HTR-8/SVneo (cell line): ENCODE data around the gene HCN3.
A peak's percentile ranks its signal among the peaks of the same experiment; 100 is the strongest.

Source experiments
- DNase-seq: peaks from one replicate; pipeline ENCODE4 v3.0.0; 2011; ENCODE audit warnings: low spot score, mixed read lengths; ENCODE audit not compliant: insufficient read length
- FAIRE-seq: peaks from 2 replicates; lab custom pipeline; 2011; peaks lifted over from hg19 to GRCh38; lab: Jason Lieb, UNC

HCN3 gene

DNA sequence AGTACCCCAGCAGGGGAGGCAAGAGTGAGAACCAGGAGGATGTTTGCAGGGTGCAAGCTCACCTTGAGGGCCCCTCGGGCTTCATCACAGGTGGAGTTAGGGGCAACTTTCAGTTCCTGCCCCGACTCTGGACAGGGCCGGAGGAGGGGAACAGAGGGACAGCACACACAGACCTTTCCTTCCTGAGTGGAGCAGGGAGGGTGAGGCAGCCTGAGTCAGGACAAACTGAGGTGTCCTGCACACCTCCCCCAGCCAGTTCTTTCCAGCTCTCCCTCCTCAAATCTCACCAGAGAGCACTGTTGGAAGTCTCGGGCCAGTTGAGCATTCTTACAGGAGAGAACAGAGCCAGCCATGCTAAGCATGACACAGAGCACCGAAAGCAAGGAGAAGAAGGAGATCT lies 23.5 kb upstream of the HCN3 start:
- FAIRE-seq (no peak), DNase-seq (no peak)

GRCh38 chr1:155254228-155254713 lies 23.0 kb upstream of the HCN3 start:
- no peak for FAIRE-seq

GRCh38 chr1:155254714-155255242 lies 22.5 kb upstream of the HCN3 start:
- FAIRE-seq (no peak), DNase-seq (no peak)

More at GRCh38 chr1:155254228-155254713, 23.0 kb upstream of the HCN3 start:
- DNase-seq: no peak

DNA sequence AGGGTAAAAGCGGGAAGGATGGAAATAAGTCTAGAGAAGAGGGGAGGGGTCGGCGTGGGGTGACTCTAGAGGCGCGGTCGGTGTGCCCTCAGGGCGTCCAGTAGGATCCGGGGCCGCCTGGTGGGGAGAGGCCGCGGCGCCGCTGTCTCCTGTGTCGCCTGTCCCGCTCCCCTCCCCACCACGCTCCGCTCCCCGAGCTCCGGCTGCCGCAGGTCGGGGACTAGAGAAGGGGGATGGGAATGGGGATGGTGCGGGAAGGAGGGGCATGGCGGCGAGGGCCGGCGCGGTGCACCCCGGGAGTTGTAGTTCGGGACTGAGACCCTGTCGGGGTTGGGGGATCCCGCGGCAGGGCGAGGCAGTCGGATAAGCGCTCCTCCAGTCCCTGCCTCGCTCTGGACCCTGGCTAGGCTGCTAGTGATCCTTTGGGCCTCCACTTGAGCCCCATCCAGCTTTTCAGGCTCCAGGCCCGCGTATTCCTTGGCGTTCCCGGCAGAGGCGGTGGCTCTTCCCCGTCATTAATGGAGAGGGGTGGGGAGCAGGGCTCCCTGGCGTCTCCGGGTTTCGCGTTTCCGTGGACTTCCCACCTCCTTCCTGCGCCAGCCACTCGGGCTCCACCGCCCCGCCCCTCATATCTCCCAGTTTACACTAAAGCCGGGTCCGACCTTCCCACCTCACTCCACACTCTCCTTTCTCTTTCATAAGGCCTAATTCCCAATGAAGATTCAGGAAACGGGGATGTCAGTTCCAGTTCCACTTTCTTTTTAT lies 21.8 kb upstream of the HCN3 start, which contains the start of gene ENTREP3:
TSS of gene ENTREP3 (minus strand) at position 241 of the 765 bp plus-strand sequence. CDS start 606 bp downstream, outside the sequence.
- DNase-seq (peak; percentile 76), FAIRE-seq (no peak)

GRCh38 chr1:155256058-155256852 lies 21.0 kb upstream of the HCN3 start:
- FAIRE-seq: no peak
- no peak for DNase-seq

GRCh38 chr1:155260276-155260675 lies 17.0 kb upstream of the HCN3 start:
- no peak for FAIRE-seq
- DNase-seq: no peak

- no peak for DNase-seq
- FAIRE-seq: no peak
Observed at GRCh38 chr1:155261493-155261851, 15.8 kb upstream of the HCN3 start.

DNA sequence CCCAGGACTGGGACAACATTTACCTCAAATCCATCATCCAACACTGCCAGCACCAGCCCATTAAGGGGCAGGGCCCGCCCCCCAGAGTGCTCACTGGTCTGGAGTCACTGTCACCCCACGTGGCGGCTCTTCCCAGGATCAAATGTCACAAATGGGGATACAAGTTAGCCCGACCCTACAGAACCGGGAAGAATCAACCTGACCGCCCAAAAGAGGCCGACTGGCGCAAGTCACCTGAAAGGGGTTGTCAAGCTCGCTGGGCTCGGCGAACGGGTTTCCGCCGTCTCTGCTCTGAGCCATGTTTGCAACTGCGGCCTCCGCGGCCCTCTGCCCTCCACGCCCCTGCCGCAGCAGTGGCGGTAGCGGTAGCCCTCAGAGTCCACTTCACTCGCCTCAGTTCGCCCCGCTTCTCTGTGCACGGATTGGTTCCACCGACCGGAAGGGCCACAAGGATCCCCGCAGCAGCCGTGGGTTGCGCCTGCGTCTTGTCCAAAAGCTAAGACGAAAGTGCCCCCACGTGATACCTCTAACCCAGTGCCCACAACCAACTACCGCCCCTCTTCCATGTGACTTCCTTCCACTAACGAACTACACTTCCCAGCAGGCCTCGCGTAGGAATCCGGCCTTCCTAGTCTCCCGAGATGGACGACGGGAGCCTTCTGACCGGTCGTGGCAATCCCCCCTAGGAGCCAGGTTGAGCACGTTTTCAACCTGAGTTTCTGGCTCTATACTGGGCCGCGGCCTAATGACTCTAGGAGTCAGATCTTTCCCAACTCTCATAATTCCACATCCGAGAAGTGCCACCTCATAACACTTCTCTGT lies 15.2 kb upstream of the HCN3 start, which contains the start of gene SCAMP3:
TSS of gene SCAMP3 (minus strand) at position 509 of the 822 bp plus-strand sequence. CDS start at position 300, 209 bp downstream.
- FAIRE-seq (no peak), DNase-seq (peak; percentile 95)

GRCh38 chr1:155263067-155263466 lies 14.2 kb upstream of the HCN3 start:
- no peak for FAIRE-seq

DNA sequence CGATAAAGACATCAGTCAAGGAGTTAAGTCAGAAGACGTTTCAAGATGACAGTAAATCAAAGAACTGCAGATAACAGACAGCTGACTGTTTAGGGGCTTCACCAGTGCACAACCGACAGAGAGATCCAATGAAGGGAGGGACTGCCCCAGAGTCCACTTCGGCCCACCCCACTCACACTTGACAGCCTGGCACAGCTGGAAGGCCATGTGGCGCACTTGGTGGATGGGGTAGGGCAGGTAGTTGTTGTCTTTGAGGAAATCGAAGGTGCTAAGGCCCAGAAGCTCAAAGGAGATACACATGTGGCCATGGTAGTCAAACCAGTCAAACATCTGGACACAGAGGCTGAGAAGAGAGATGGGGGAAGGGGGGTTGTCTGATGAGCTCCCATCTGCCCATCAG lies 10.7 kb upstream of the HCN3 start:
- DNase-seq: no peak
- no peak for FAIRE-seq

More at GRCh38 chr1:155263067-155263466, 14.2 kb upstream of the HCN3 start:
- no peak for DNase-seq

- no peak for DNase-seq
- FAIRE-seq: no peak
Observed at GRCh38 chr1:155267373-155267772, 9.9 kb upstream of the HCN3 start.

- no peak for FAIRE-seq
Observed at GRCh38 chr1:155268630-155269029, 8.6 kb upstream of the HCN3 start.

GRCh38 chr1:155269381-155269780 lies 7.9 kb upstream of the HCN3 start:
- DNase-seq: no peak
- FAIRE-seq: no peak

More at GRCh38 chr1:155268630-155269029, 8.6 kb upstream of the HCN3 start:
- DNase-seq: no peak

- peak; percentile 36 for DNase-seq
- no peak for FAIRE-seq
Observed at GRCh38 chr1:155272466-155273342, 4.6 kb upstream of the HCN3 start.

DNA sequence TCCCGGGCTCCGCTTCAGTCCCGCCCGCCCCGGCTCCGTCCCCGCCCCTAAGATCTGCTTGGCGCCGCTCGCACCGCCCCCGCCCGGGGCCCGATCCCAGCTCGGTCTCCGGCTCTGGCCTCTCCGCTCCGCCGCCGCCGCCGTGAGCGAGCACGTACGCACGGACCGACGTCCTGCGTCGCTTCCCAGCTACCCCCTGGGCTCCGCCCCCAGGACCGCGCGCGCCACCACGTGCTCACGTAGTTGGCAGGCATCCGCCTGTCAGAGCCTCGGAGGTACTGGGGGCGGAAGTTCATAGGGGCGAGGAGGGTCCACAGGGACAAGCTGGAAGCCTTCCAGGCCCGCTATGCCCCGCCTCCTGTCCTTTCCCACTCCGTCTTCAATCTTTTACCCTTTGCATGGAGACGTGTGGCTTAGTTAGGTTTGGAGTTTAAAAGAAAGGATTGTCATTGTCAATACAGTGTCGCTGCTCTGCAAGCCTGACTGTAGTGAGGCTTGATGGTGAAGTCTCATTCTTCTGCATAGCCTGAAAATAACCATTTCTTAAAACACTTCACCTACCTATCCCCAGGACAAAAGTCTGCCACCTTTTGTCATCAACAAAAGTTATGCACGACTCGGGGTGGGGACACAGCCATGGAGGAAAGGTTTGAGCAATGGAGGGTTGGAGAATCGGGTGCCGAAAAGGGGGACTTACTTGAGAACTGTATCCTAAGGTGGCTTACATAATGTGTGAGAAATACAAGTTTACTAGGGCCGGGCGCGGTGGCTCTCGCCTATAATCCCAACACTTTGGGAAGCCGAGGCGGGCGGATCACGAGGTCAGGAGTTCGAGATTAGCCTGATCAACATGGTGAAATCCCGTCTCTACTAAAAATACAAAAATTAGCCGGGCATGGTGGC lies 3.7 kb upstream of the HCN3 start, which contains the start of gene CLK2:
TSS of gene CLK2 (minus strand) at position 162 of the 903 bp plus-strand sequence. CDS start 2,527 bp downstream, outside the sequence.
- DNase-seq (peak; percentile 93), FAIRE-seq (peak; percentile 72)

DNA sequence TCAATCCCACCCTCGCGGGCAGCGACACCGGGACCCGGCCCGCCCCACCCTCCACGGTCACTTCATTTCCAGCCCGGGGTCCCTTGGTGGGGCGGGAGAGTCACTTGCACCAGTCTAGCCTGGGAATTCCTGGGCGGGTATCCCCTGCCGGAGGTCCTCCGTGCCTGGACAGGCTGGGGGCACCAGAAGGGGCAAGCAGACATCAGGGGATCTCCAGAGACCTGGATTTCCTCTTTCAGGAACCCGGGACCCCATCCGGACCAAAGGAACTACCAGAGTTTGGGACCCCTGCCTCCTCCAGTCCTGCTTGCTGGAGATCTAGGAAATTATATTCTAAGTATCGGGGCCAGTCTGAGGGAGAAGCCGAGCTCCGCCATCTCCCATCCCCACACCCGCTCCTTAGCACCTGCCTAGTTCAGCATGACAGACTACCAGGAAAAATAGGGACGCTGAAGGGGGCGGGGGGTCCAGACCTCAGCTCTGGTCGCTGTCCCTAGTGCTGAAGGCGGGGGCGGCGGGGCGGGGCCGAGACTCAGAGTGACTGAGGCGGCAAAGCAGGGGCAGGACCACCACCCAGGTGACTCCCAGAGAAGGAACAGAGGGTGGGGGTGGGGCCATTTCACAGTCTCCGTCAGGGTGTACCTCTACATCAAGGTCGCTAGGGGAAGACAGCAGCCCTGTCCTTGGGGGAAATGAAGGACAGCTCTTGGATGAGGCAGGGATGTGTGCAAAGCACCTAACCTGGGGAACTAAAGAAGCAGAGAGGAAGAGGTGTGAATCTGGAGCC lies 832 bp downstream of the HCN3 start:
- FAIRE-seq: no peak
- DNase-seq: peak; percentile 41

DNA sequence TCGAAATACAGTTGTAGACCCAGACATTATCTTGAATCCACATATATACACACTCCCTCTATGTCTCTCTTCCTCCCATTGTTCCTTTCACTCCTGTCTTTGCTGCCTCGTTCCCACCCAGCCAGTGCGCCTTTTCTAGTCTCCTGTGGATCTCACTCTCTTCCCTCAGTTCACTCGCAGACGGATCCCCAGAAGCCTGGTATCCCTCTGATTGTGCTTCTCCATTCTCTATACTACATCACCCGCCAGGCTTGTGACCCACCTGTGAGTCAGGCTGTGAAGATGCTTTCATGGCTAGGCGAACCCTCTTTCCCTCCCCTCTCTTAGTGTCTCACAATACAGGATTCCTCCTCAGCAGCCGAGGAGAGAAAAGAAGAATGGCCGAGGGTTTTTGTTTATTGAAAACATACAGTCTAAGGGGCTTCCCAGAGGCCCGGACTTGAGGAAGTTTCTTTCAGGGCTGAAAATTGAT lies 1.5 kb downstream of the HCN3 start:
- FAIRE-seq: no peak
- DNase-seq: no peak
